GM19395 (cell line): Measurements from ENCODE around the gene FOXO3.
"Not testable (repeated sequence)": the region's sequence is repeated elsewhere in the genome, so short reads cannot be mapped to it uniquely, and the experiment has no call there.

ENCODE experiments used
- ATAC-seq: cut with Tn5 transposase; IDR thresholded peaks from one replicate; pipeline ENCODE4 v1.9.1; 2021; ENCODE audit warnings: mild to moderate bottlenecking, moderate library complexity; ENCODE audit not compliant: unreplicated experiment

FOXO3 gene

DNA sequence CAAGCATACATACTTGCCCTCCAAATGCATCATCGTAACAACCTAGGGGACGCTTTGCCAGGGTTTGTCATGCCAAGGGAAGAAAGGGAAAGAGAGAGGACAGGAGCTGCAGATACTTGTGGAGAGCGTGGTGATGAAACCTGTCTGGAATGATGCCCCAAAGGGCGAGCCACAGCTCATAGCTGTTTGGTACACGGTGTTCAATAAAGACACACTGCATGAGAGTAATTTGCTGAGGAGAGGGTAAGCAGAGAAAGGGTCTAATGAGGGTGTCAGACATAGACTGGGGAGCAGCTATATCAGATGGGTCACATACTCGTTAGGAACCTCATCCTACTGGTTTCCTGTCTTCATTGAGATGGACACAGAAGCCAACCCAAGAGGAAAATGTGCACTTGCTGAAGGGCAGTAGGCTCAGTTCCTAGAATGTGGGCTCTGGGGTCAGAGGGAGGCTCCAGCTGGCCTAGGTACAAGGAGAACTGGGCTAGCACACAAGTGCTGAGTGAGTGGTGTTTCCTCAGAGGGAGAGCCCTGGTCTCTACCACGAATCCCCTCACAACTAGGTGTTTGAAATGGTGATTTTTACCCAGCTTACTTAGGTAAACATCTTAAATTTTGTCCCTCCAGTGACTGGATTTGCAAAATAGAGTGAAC lies 5.2 kb upstream of the FOXO3 start:
- ATAC-seq, result no peak

DNA sequence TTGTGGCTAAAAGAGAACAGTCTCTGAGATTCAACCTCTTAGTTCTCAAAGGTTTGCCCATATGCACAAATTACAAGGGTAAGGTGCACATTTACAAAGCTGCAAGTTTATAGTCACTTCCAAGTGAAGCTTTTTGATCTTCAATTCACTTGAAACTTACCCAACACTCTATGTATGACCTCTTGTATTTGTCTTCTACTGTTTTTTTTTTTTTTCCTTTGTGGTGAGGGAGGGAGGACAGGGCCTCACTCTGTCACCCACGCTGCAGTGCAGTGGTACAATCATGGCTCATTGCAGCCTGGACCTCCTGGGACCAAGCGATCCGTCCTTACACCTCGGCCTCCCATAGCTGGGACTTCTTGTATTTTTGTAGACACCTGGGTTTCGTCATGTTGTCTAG lies 4.5 kb upstream of the FOXO3 start:
- no peak for ATAC-seq

- no peak for ATAC-seq
Observed at GRCh38 chr6:108556866-108557493, 3.7 kb upstream of the FOXO3 start.

GRCh38 chr6:108557494-108558371 lies 3.0 kb upstream of the FOXO3 start:
- no peak for ATAC-seq

DNA sequence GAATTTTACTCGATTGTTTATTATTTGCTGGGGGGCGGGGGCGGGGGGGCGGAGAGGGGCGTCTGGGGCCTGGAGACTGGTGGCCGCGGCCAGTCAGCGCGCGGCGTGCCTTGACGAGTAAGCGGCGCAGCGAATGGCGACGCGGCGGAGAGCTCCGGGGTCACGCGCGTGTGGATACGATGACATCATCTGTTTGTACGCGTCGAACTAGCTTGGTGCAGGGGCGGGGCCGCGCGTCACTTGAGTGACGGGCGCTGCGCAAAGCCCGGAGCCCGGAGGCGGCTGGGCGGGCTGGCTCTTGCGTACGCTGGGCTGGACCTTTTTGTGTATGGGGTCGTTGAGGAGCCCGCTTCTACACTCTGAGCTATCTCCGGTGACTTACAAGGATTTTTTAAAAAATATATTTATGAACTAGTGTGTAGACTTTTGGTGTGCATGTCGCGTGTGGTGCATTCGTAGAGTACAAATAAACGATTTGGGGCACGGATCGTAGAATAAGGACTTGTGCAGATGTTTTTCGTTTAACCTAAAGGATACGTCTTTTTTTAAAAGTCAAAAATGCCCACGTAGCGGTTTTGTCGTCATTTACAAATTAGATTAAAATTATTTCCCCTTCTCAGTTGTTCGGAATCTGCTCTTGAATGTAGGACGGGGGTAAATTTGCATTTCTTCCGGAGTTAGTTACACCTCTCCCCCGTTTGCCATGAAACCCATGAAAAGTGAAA lies 2.2 kb upstream of the FOXO3 start:
- ATAC-seq, result peak; percentile 53

GRCh38 chr6:108559097-108559883 lies 1.4 kb upstream of the FOXO3 start:
- ATAC-seq, result peak; percentile 38

DNA sequence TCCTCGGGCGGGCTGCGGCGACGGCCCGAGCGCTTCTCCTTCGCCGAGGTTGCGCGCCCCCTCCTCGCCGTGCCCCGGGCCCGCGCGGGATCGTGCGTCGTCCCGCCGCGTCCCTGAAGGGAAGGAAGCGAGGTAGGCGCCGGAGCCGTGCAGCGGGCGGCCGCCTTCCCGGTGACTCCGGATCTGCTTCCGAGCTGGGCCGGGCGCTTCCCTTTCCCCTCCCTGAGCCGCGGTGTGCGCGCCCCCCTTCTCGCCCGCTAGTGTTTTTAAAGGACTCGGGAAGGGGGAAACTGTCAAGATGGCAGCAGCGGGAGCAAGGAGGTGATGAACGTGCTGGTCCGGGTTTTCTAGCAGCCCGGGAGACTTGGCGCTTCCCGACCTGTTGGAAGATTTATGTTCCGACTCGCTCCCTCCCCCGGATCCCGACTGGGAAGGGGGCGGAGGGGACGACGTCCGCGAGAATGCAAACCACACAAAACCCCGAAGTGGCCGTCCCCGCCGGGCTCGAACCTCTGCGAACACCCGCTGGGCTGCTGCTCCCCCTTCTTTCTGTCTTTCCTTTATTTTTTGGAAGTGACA lies 744 bp upstream of the FOXO3 start:
- ATAC-seq, result no peak

GRCh38 chr6:108561309-108561647 lies 561 bp downstream of the FOXO3 start:
- ATAC-seq, result not testable (repeated sequence)

DNA sequence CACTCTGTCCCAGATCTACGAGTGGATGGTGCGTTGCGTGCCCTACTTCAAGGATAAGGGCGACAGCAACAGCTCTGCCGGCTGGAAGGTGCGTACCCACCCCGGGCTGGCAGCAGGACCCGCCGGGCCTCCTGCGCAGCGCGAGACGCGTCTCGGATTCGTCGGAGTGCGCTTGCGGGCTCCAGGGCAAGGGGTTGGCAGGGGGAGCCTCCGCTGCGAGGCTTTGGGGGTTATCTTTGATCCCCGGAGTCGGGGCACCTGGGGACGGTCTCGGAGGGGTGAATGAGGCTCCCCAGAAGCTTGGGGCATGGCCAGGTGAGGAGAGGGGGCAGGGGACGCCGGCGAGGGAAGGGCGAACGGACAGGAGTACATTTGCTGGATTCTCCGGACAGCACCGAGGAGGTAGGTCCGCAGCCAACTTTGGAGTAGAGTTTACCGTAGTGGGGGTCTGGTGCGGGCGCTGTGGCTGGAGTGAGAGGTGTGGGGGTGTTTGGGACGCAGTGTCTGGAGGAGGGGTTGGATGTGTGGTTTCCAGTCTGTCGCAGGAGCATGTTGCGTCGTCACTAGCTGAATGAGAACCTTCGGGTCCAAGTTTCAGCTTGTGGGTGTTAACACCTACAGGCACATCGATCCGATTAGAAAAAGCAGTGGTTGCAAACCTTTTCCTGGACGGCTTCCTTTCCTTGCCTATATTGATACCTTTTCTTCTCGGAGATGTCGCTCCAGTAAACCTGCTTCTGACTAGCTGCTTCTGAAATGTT lies 1.2 kb downstream of the FOXO3 start:
- ATAC-seq, result no peak

DNA sequence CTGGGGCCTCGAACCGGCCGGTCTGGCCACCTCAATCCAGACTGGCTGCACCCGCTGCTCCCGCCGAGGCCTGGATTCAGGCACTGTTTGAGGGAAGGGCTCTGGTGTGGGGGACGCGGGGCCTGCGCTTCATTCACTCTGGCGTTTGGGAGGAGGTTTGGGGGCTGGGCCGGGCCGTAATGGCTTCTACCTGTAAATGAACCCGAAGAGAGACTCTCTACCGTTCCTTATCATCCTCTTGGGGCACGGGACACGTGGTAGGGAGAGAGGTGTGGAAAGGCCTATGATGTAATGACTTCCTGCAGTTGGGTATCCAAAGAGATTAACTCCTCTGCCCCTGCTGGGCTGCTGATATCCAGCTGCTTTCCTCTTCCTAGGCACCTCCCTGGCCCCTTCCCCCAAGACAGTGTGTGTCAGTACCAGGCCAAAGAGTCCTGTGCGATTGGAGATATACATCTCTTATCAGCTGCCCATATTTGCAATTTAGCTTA lies 1.8 kb downstream of the FOXO3 start:
- ATAC-seq, result no peak

- no peak for ATAC-seq
Observed at GRCh38 chr6:108563292-108563691, 2.6 kb downstream of the FOXO3 start.

- ATAC-seq, result no peak
Observed at GRCh38 chr6:108564178-108564577, 3.5 kb downstream of the FOXO3 start.

DNA sequence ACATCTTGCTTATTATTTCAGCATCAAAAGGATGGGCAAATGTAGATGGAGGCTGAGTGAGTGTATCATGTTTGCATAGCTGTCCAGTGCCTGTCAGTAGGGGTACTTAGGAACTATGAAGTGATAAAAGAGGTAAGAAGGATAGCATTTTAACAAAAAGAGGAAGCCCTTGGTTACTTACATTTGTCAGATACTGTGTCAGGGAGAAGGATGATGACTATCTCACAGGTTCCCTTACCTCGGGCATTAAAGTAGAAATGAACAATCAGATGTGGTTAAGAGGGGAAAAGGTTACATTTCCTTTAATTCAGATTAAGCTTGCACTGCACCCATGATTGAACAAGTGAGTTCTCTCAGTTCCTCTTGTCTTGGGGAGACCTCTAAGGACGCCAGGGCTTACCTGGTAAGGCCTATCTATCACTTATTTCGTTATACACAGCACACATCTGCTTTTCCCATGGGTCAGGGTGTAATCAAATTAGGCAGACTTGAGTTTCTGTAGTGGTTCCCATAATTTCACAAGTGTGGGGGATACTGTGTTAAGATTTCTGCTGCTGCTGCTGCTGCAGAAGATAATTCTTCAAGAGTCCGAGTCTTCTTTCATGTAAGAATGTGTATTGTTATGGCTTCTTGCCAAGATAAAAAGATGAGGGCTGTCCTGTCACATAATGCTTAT lies 4.5 kb downstream of the FOXO3 start:
- ATAC-seq, result peak; percentile 84

DNA sequence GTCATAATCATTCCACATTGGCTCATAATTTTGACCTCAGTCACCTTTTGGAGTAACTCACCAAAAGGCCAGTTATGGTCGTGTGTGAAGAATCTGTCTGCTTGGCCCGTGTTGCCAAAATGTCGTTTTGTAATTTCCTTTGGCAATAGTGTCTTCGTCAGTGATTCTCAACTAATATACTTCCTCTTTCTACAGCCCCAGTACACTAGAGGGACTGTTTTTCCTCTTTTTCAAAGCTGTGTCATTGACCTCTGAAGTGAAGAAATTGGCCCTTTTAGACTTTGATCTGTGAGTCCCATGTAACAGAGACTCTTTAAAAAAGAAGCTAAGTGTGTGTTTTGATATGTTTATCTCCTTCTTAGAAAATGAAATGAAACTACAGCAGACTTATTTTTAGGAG lies 5.2 kb downstream of the FOXO3 start:
- ATAC-seq, result no peak

- no peak for ATAC-seq
Observed at GRCh38 chr6:108566406-108566805, 5.7 kb downstream of the FOXO3 start.

GRCh38 chr6:108568101-108568500 lies 7.4 kb downstream of the FOXO3 start:
- ATAC-seq, result no peak

- no peak for ATAC-seq
Observed at GRCh38 chr6:108568551-108569305, 8.0 kb downstream of the FOXO3 start.

- no peak for ATAC-seq
Observed at GRCh38 chr6:108570517-108570916, 9.8 kb downstream of the FOXO3 start.
